Measurements from ENCODE around the gene MS4A3.
"Not testable (repeated sequence)": the region's sequence is repeated elsewhere in the genome, so short reads cannot be mapped to it uniquely, and the experiment has no call there.

MS4A3 gene

GRCh38 chr11:60056349-60056969 is at the start of gene MS4A3:
TSS of gene MS4A3 (plus strand) at chr11:60056665. CDS start at chr11:60061161, 4,496 bp downstream.
- H3K79me2 ChIP-seq (ENCODE audit: low read length), result no peaks in the 10 kb centered on the region
- H3K27ac ChIP-seq (ENCODE audit: low read length), result no peak within 1 kb of the TSS
- TF ChIP-seq EZH2 (optimal IDR thresholded peaks at IDR 0.05; ENCODE audit: low read depth, low read length) (no peak), CTCF (IDR thresholded peaks at IDR 0.05; ENCODE audit: low read length) (no peak), EZH2phosphoT487 (IDR thresholded peaks at IDR 0.05; ENCODE audit: low read length) (no peak)
- no peaks in the 10 kb centered on the region for H3F3A ChIP-seq (ENCODE audit: insufficient read depth, low read length)
- no peak within 1 kb of the TSS for H3K4me2 ChIP-seq (ENCODE audit: low read depth, low read length)
- DNase-seq, result no peak
- H3K4me1 ChIP-seq (ENCODE audit: low read length), result no peaks in the 10 kb centered on the region
- H3K27me3 ChIP-seq (replicated peaks; ENCODE audit: insufficient read depth, low read length), result no peaks in the 10 kb centered on the region
- H3K9ac ChIP-seq (ENCODE audit: low read length), result no peak within 1 kb of the TSS
- H4K20me1 ChIP-seq (ENCODE audit: insufficient read depth, low read length), result no peaks in the 10 kb centered on the region
- no peak within 1 kb of the TSS for H3K4me3 ChIP-seq (ENCODE audit: low read length)
- no peaks in the 10 kb centered on the region for H3K9me2 ChIP-seq (replicated peaks; ENCODE audit: insufficient read depth, low read length)
- no peaks in the 10 kb centered on the region for H3K36me3 ChIP-seq (replicated peaks; ENCODE audit: insufficient read depth, low read length)
- no peak within 1 kb of the TSS for H2AFZ ChIP-seq (ENCODE audit: low read length)
- H3K9me3 ChIP-seq (replicated peaks; ENCODE audit: insufficient read depth, low read length), result no peaks in the 10 kb centered on the region

GRCh38 chr11:60016881-60017280 is 39.6 kb upstream of the MS4A3 start, which contains the start of gene OOSP4B:
TSS of gene OOSP4B (plus strand) at chr11:60017181.
- no peaks in the 10 kb centered on the region for H3K36me3 ChIP-seq (replicated peaks; ENCODE audit: insufficient read depth, low read length)
- H3K4me3 ChIP-seq (ENCODE audit: low read length), result no peak within 1 kb of the TSS
- no peaks in the 10 kb centered on the region for H3K9me3 ChIP-seq (replicated peaks; ENCODE audit: insufficient read depth, low read length)
- H3K9me2 ChIP-seq (replicated peaks; ENCODE audit: insufficient read depth, low read length), result no peaks in the 10 kb centered on the region
- no peaks in the 10 kb centered on the region for H3K27me3 ChIP-seq (replicated peaks; ENCODE audit: insufficient read depth, low read length)
- H3K4me1 ChIP-seq (ENCODE audit: low read length), result no peaks in the 10 kb centered on the region
- no peak for DNase-seq
- TF ChIP-seq EZH2 (optimal IDR thresholded peaks at IDR 0.05; ENCODE audit: low read depth, low read length), result no peak
- TF ChIP-seq CTCF (IDR thresholded peaks at IDR 0.05; ENCODE audit: low read length), result no peak
- no peak for TF ChIP-seq EZH2phosphoT487 (IDR thresholded peaks at IDR 0.05; ENCODE audit: low read length)
- no peak within 1 kb of the TSS for H3K27ac ChIP-seq (ENCODE audit: low read length)
- H3K9ac ChIP-seq (ENCODE audit: low read length), result no peak within 1 kb of the TSS
- no peaks in the 10 kb centered on the region for H4K20me1 ChIP-seq (ENCODE audit: insufficient read depth, low read length)
- H3F3A ChIP-seq (ENCODE audit: insufficient read depth, low read length), result no peaks in the 10 kb centered on the region
- H3K4me2 ChIP-seq (ENCODE audit: low read depth, low read length), result no peak within 1 kb of the TSS
- no peak within 1 kb of the TSS for H2AFZ ChIP-seq (ENCODE audit: low read length)
- no peaks in the 10 kb centered on the region for H3K79me2 ChIP-seq (ENCODE audit: low read length)

- no peaks in the 10 kb centered on the region for H3K79me2 ChIP-seq (ENCODE audit: low read length)
- H3K4me2 ChIP-seq (ENCODE audit: low read depth, low read length), result no peak overlapping the region
- TF ChIP-seq EZH2 (optimal IDR thresholded peaks at IDR 0.05; ENCODE audit: low read depth, low read length), result no peak
- TF ChIP-seq EZH2phosphoT487 (IDR thresholded peaks at IDR 0.05; ENCODE audit: low read length), result no peak
- H3K27ac ChIP-seq (ENCODE audit: low read length), result no peak overlapping the region
- no peaks in the 10 kb centered on the region for H3F3A ChIP-seq (ENCODE audit: insufficient read depth, low read length)
- no peaks in the 10 kb centered on the region for H3K9me2 ChIP-seq (replicated peaks; ENCODE audit: insufficient read depth, low read length)
- DNase-seq, result no peak
- no peak overlapping the region for H2AFZ ChIP-seq (ENCODE audit: low read length)
- H3K9me3 ChIP-seq (replicated peaks; ENCODE audit: insufficient read depth, low read length), result no peaks in the 10 kb centered on the region
- no peaks in the 10 kb centered on the region for H3K27me3 ChIP-seq (replicated peaks; ENCODE audit: insufficient read depth, low read length)
- no peaks in the 10 kb centered on the region for H4K20me1 ChIP-seq (ENCODE audit: insufficient read depth, low read length)
- no peaks in the 10 kb centered on the region for H3K4me1 ChIP-seq (ENCODE audit: low read length)
- no peak overlapping the region for H3K9ac ChIP-seq (ENCODE audit: low read length)
- H3K4me3 ChIP-seq (ENCODE audit: low read length), result no peak overlapping the region
- no peaks in the 10 kb centered on the region for H3K36me3 ChIP-seq (replicated peaks; ENCODE audit: insufficient read depth, low read length)
Measured at GRCh38 chr11:60018058-60018457, 38.4 kb upstream of the MS4A3 start.

GRCh38 chr11:60020376-60020775 is 36.1 kb upstream of the MS4A3 start:
- H2AFZ ChIP-seq (ENCODE audit: low read length); H3K27ac ChIP-seq (ENCODE audit: low read length); DNase-seq; H3K9ac ChIP-seq (ENCODE audit: low read length); H3K27me3 ChIP-seq (replicated peaks; ENCODE audit: insufficient read depth, low read length); H3K36me3 ChIP-seq (replicated peaks; ENCODE audit: insufficient read depth, low read length); H3F3A ChIP-seq (ENCODE audit: insufficient read depth, low read length); H4K20me1 ChIP-seq (ENCODE audit: insufficient read depth, low read length); H3K4me1 ChIP-seq (ENCODE audit: low read length); H3K9me3 ChIP-seq (replicated peaks; ENCODE audit: insufficient read depth, low read length); H3K9me2 ChIP-seq (replicated peaks; ENCODE audit: insufficient read depth, low read length); H3K4me3 ChIP-seq (ENCODE audit: low read length); H3K79me2 ChIP-seq (ENCODE audit: low read length); H3K4me2 ChIP-seq (ENCODE audit: low read depth, low read length): not testable (repeated sequence)
